Natural killer cell (primary cell): Measurements from ENCODE around the gene PDE4D. TPM values are rescaled to one million over a fixed set of nuclear protein-coding genes. Genes with fewer than 3 reads are reported as not detected.
A peak's percentile ranks its signal among the peaks of the same experiment; 100 is the strongest.

Source experiments
- ATAC-seq, 3 donors: fragments of 150-1000 bp in 2 of 3; fragments of 200-7000 bp in 1 of 3; cut with Tn5 transposase; 1 replicate in 1 of 3; 2 replicates in 2 of 3; pipeline ENCODE4 v1.10.0; 2021; ENCODE audit warnings: mild to moderate bottlenecking in 2 of 3, moderate library complexity in 2 of 3
- DNase-seq, 2 donors: peaks; one replicate each; pipeline versions ENCODE4 v3.0.0 to v3.0.0-alpha.2; 2013 to 2021; ENCODE audit warnings: mixed read lengths in 1 of 2
- H3K27ac ChIP-seq: one replicate; pipeline ENCODE4 v1.5.1; 2013; ENCODE audit warnings: mild to moderate bottlenecking, low read length
- H3K27me3 ChIP-seq: one replicate; pipeline ENCODE4 v1.6.1; 2013; ENCODE audit warnings: low read length; ENCODE audit not compliant: control insufficient read depth, insufficient read depth
- H3K36me3 ChIP-seq: one replicate; pipeline ENCODE4 v1.6.1; 2013; ENCODE audit warnings: low read length; ENCODE audit not compliant: control insufficient read depth, insufficient read depth
- H3K4me1 ChIP-seq: one replicate; pipeline ENCODE4 v1.6.1; 2013; ENCODE audit warnings: low read length; ENCODE audit not compliant: control insufficient read depth, insufficient read depth
- H3K4me3 ChIP-seq: one replicate; pipeline ENCODE4 v1.5.1; 2013; ENCODE audit warnings: low read length
- H3K9me3 ChIP-seq: one replicate; pipeline ENCODE4 v1.6.1; 2013; ENCODE audit warnings: low read length; ENCODE audit not compliant: control insufficient read depth, insufficient read depth
- H3K27ac Mint-ChIP-seq, 2 donors: one replicate each; pipeline ENCODE4 v1.8.0; 2022; ENCODE audit warnings: mild to moderate bottlenecking in 2 of 2, mixed read lengths in 2 of 2, moderate library complexity in 1 of 2
- H3K27me3 Mint-ChIP-seq, 2 donors: one replicate each; pipeline ENCODE4 v1.8.0; 2022; ENCODE audit warnings: low read depth in 2 of 2, mixed read lengths in 2 of 2
- H3K36me3 Mint-ChIP-seq: one replicate; pipeline ENCODE4 v1.8.0; 2022; ENCODE audit warnings: mixed read lengths
- H3K4me1 Mint-ChIP-seq, 2 donors: one replicate each; pipeline ENCODE4 v1.8.0; 2022; ENCODE audit warnings: mixed read lengths in 2 of 2
- H3K4me3 Mint-ChIP-seq: one replicate; pipeline ENCODE4 v1.8.0; 2022; ENCODE audit warnings: mild to moderate bottlenecking, moderate library complexity, mixed read lengths
- H3K9me3 Mint-ChIP-seq, 2 donors: one replicate each; pipeline ENCODE4 v1.8.0; 2022; ENCODE audit warnings: mixed read lengths in 2 of 2
- CTCF ChIP-seq: fragments of 200-600 bp; IDR thresholded peaks from one replicate; pipeline ENCODE4 v1.8.0; 2022; ENCODE audit warnings: antibody characterized with exemption
- WGBS: methylation state at CpG from one replicate; pipeline ENCODE4 v1.1.7; 2013; ENCODE audit warnings: missing lambda C conversion rate; ENCODE audit not compliant: insufficient coverage; 5-methylcytosine and 5-hydroxymethylcytosine counted together
- intact Hi-C: fragments of 100-400 bp; cut with micrococcal nuclease; formaldehyde crosslinking; loops from one replicate; pipeline ENCODE4 v1.14.2; 2022
- total RNA-seq, 4 donors: library from RNA; stranded (reverse); fragments of 120-200 nt in 1 of 4; gene quantifications; one replicate each; pipeline versions ENCODE4 v1.2.3 to v1.2.4, GENCODE V29; 2013 to 2022

Gene PDE4D
- total RNA-seq, 3 donors from 2014 or later (not counting 1 experiment from before 2014, with no cell fraction given) = 109 to 170 (median 116) TPM

GRCh38 chr5:59275510-59276324 lies 617.8 kb downstream of the PDE4D start:
- Mint-ChIP-seq H3K36me3 (no peaks in the 10 kb centered on the region), H3K4me3 (peak overlapping the region; percentile 87), H3K9me3 (no peaks in the 10 kb centered on the region), H3K27ac (peak overlapping the region; percentile 11 to 80), H3K27me3 (peaks cover 5 to 13% of the 10 kb centered on the region in 2 donors), H3K4me1 (peaks cover 13% of the 10 kb centered on the region in 2 donors)
- intact Hi-C loops = no loop called here
- TF ChIP-seq CTCF = no peak
- Histone ChIP-seq H3K9me3 (no peaks in the 10 kb centered on the region), H3K4me1 (peaks cover 5% of the 10 kb centered on the region), H3K4me3 (peak overlapping the region; percentile 10), H3K27me3 (peaks cover 8% of the 10 kb centered on the region), H3K27ac (no peak overlapping the region), H3K36me3 (no peaks in the 10 kb centered on the region)
- WGBS = 6% methylated on average over 14 of the region's 16 CpGs
- DNase-seq (no peak), ATAC-seq (peak; percentile 44 to 73 (median 61))

DNA sequence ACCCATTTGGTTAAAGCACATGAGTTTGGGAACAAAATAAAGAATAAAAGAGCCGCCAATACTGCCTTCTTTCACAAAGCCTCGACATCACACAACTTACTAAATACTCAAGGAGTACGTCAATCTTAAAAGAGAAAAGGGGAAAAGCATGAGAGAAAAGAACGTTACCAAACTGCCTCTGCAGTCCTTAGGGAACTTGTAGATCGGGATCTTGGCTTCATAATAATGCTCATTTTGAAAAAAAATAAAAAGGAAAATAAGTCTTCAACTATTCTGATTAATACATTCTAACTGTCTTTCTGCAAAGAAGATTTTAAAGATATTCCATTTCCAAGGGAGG lies 618.4 kb downstream of the PDE4D start:
- no peak overlapping the region for H3K4me3 ChIP-seq
- peaks cover 5 to 13% of the 10 kb centered on the region in 2 donors for H3K27me3 Mint-ChIP-seq

DNA sequence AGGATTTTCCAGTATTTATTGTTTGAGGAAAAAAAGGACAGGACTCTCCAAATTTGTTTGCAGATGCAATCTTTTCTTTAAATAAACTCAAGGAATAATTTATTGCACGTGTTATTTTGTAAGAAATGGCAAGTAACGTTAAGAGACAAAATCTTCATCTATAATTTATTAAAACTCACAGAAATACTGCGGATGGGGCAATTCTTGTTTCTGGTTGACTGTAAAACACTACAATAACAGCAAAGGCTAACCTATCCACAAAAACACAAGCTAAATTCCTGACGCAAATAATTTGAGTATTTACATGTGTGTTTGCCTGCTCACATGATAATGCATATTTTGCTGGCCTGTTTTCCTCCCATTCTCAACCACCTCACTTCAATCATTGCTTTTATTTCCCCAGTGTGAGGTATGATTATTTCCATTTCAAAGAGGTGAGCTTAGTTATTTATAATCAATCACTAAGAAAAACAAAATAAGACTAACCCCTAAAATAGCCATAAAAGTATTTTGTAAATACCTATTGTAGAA lies 619.4 kb downstream of the PDE4D start:
- Mint-ChIP-seq H3K4me1 (peaks cover 13% of the 10 kb centered on the region in 2 donors), H3K4me3 (no peak overlapping the region), H3K27ac (no peak overlapping the region), H3K27me3 (peaks cover 5 to 13% of the 10 kb centered on the region in 2 donors), H3K36me3 (no peaks in the 10 kb centered on the region), H3K9me3 (no peaks in the 10 kb centered on the region)
- DNase-seq (no peak), ATAC-seq (no peak)
- peaks cover 8% of the 10 kb centered on the region for H3K27me3 ChIP-seq
- H3K4me1 ChIP-seq = peaks cover 5% of the 10 kb centered on the region
- no peak for TF ChIP-seq CTCF
- no peak overlapping the region for H3K27ac ChIP-seq
- H3K4me3 ChIP-seq = no peak overlapping the region
- intact Hi-C loops = no loop called here
- no peaks in the 10 kb centered on the region for H3K36me3 ChIP-seq
- 82% methylated on average over 3 of the region's 4 CpGs for WGBS
- no peaks in the 10 kb centered on the region for H3K9me3 ChIP-seq

More for the DNA sequence above, 618.4 kb downstream of the PDE4D start:
- Mint-ChIP-seq H3K4me3 (peak overlapping the region; percentile 87), H3K4me1 (peaks cover 13% of the 10 kb centered on the region in 2 donors), H3K36me3 (no peaks in the 10 kb centered on the region), H3K9me3 (no peaks in the 10 kb centered on the region), H3K27ac (peak overlapping the region; percentile 11 to 80)
- no peak for DNase-seq
- Histone ChIP-seq H3K36me3 (no peaks in the 10 kb centered on the region), H3K4me1 (peaks cover 5% of the 10 kb centered on the region), H3K27me3 (peaks cover 8% of the 10 kb centered on the region), H3K9me3 (no peaks in the 10 kb centered on the region), H3K27ac (no peak overlapping the region)
- TF ChIP-seq CTCF = no peak
- intact Hi-C loops = no loop called here
- no peak for ATAC-seq
- WGBS = 15% methylated on average over 3 of the region's 5 CpGs
